ENCODE measurements around the gene EXOSC1. TPM values are rescaled to one million over a fixed set of nuclear protein-coding genes. Genes with fewer than 3 reads are reported as not detected.

EXOSC1 gene
- total and polyA plus RNA-seq, 2 of the 13 experiments (the other 11 are each of a cell fraction or from before 2014, with no cell fraction given) = 36.3 to 39.9 TPM

GRCh38 chr10:97407211-97407951 lies 38.4 kb downstream of the EXOSC1 start (continued):
- TF ChIP-seq ZNF142 (CRISPR knock-in tag; IDR thresholded peaks at IDR 0.05) = no peak
- no peak for TF ChIP-seq ZSCAN21 (CRISPR knock-in tag; IDR thresholded peaks at IDR 0.05; ENCODE audit: borderline replicate concordance)
- peak; percentile 27; the same call in 1 of the 2 replicates for TF ChIP-seq PAXIP1 (CRISPR knock-in tag; conservative IDR thresholded peaks at IDR 0.05)
- no peak for TF ChIP-seq ZNF441 (CRISPR knock-in tag; IDR thresholded peaks at IDR 0.05; ENCODE audit: borderline replicate concordance)
- no peak; the same call in 1 of the 2 replicates for TF ChIP-seq FOXA3 (CRISPR knock-in tag; IDR thresholded peaks at IDR 0.05)
- no peak for TF ChIP-seq ZNF737 (CRISPR knock-in tag; IDR thresholded peaks at IDR 0.05; ENCODE audit: borderline replicate concordance)
- 0 out of 2 replicates have a peak, but pooled peaks have one; percentile 39 for TF ChIP-seq SNAI1 (CRISPR knock-in tag; IDR thresholded peaks at IDR 0.05; ENCODE audit: borderline replicate concordance)
- no peak for TF ChIP-seq SMARCC2 (IDR thresholded peaks at IDR 0.05)
- no peak for TF ChIP-seq EED (CRISPR knock-in tag; IDR thresholded peaks at IDR 0.05)
- no peak for TF ChIP-seq RBM22 (optimal IDR thresholded peaks at IDR 0.05; ENCODE audit: low read length)
- peak; percentile 19; the same call in 1 of the 2 replicates for TF ChIP-seq ZBTB33 (CRISPR knock-in tag; IDR thresholded peaks at IDR 0.05)
- no peak for TF ChIP-seq RFXANK (CRISPR knock-in tag; IDR thresholded peaks at IDR 0.05)
- peak; percentile 6; the same call in 1 of the 2 replicates for TF ChIP-seq ETV5 (CRISPR knock-in tag; IDR thresholded peaks at IDR 0.05; ENCODE audit: borderline replicate concordance)
- no peak for TF ChIP-seq IRX3 (CRISPR knock-in tag; IDR thresholded peaks at IDR 0.05; ENCODE audit: borderline replicate concordance, low read depth)
- TF ChIP-seq NFKBIZ (CRISPR knock-in tag; IDR thresholded peaks at IDR 0.05) = no peak
- TF ChIP-seq TOE1 (CRISPR knock-in tag; IDR thresholded peaks at IDR 0.05) = peak; percentile 38; the same call in 1 of the 2 replicates

All from HepG2 (cell line).